Measurements from ENCODE around the gene GSTP1. TPM values are rescaled to one million over a fixed set of nuclear protein-coding genes. Genes with fewer than 3 reads are reported as not detected.

Gene GSTP1
- total RNA-seq, 4 donors from 2014 or later = 410 to 885 (median 651) TPM

DNA sequence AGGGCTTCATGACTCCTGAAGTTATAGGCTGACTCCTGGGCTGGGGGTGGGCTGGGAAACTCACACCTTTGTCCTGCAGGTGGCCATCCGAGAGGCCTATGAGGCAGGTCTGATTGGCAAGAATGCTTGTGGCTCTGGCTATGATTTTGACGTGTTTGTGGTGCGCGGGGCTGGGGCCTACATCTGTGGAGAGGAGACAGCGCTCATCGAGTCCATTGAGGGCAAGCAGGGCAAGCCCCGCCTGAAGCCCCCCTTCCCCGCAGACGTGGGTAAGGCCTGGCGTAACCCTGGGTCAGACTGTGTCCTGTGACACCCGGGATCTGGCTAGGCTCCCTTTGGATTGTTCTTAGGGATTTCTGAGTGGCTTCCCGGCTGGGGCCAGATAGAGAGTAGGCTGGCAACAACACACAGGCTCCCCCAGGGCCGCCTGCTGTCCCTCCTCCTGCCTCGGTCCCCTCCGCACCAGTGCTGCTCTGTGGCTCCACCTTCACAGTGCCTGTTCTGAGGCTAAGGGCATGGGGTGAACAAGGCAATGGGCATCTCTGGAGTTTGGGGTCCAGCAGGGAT, 26.8 kb downstream of the GSTP1 start:
- H3K27me3 ChIP-seq = no peaks in the 10 kb centered on the region
- H3K36me3 ChIP-seq = no peaks in the 10 kb centered on the region
- no peak overlapping the region for H3K4me3 ChIP-seq
- no peaks in the 10 kb centered on the region for H3K9me3 ChIP-seq
- H3K4me1 ChIP-seq = peaks cover 7 to 8% of the 10 kb centered on the region in 2 donors
- H3K27ac ChIP-seq = no peak overlapping the region
- intact Hi-C loops (cut with DNase I; ENCODE audit: low total_unique reads) = no loop called here
- DNase-seq = no peak
- no peak for TF ChIP-seq POLR2A (IDR thresholded peaks at IDR 0.05)
- TF ChIP-seq, protein P1, sequence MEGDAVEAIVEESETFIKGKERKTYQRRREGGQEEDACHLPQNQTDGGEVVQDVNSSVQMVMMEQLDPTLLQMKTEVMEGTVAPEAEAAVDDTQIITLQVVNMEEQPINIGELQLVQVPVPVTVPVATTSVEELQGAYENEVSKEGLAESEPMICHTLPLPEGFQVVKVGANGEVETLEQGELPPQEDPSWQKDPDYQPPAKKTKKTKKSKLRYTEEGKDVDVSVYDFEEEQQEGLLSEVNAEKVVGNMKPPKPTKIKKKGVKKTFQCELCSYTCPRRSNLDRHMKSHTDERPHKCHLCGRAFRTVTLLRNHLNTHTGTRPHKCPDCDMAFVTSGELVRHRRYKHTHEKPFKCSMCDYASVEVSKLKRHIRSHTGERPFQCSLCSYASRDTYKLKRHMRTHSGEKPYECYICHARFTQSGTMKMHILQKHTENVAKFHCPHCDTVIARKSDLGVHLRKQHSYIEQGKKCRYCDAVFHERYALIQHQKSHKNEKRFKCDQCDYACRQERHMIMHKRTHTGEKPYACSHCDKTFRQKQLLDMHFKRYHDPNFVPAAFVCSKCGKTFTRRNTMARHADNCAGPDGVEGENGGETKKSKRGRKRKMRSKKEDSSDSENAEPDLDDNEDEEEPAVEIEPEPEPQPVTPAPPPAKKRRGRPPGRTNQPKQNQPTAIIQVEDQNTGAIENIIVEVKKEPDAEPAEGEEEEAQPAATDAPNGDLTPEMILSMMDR (IDR thresholded peaks at IDR 0.05) = no peak

DNA sequence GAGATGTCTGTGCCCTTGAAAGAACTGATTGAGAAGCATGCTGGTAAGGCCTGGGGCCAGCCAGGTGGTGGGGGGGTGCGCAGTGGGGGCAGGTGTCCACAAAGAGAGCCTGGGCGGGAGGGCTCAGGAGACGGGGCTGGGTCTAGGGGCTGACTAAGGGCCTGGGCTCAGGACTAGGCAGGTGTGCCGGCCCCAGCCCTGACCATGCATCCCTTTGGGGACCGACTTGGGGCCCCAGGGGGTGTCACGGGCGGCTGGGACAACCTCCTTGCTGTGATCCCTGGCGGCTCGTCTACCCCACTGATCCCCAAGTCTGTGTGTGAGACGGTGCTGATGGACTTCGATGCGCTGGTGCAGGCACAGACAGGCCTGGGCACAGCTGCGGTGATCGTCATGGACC, 27.6 kb downstream of the GSTP1 start:
- TF ChIP-seq POLR2A (IDR thresholded peaks at IDR 0.05) = no peak
- TF ChIP-seq, protein P1 (IDR thresholded peaks at IDR 0.05) = no peak
- intact Hi-C loops (cut with DNase I; ENCODE audit: low total_unique reads) = no loop called here
- DNase-seq = no peak

DNA sequence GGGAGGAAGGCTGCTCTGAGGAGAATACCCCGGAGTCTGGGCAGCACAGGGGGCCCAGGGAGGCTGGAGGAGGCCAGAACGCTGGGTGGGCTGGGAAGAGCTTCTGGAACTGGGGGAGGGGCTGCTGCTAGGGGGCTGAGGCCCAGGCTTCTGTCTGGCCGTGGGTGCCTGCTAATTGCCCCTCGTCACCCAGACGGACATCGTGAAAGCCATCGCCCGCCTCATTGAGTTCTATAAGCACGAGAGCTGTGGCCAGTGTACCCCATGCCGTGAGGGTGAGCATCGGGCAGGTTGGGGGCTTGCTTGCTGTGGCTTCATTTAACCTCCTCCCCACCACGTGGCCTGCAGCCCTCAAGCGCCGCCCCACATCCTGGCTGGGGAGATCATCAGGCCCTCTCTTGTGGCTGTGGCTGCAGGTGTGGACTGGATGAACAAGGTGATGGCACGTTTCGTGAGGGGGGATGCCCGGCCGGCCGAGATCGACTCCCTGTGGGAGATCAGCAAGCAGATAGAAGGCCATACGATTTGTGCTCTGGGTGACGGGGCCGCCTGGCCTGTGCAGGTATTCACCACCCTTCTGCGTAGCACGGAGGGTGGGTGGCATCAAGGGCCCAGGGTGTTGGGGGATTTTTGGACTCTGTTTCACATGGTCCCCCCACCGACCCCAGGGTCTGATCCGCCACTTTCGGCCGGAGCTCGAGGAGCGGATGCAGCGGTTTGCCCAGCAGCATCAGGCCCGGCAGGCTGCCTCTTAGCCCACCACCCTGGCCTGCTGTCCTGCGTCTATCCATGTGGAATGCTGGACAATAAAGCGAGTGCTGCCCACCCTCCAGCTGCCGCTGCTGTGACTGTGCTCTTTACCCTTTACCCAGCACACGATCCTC, 28.3 kb downstream of the GSTP1 start:
- TF ChIP-seq POLR2A (IDR thresholded peaks at IDR 0.05) = no peak
- TF ChIP-seq, protein P1 (IDR thresholded peaks at IDR 0.05) = no peak
- no peak for DNase-seq

More for the DNA sequence above, 27.6 kb downstream of the GSTP1 start:
- Histone ChIP-seq H3K4me3 (no peak overlapping the region), H3K27ac (no peak overlapping the region), H3K27me3 (no peaks in the 10 kb centered on the region), H3K4me1 (peaks cover 7 to 8% of the 10 kb centered on the region in 2 donors), H3K9me3 (no peaks in the 10 kb centered on the region), H3K36me3 (no peaks in the 10 kb centered on the region)

DNA sequence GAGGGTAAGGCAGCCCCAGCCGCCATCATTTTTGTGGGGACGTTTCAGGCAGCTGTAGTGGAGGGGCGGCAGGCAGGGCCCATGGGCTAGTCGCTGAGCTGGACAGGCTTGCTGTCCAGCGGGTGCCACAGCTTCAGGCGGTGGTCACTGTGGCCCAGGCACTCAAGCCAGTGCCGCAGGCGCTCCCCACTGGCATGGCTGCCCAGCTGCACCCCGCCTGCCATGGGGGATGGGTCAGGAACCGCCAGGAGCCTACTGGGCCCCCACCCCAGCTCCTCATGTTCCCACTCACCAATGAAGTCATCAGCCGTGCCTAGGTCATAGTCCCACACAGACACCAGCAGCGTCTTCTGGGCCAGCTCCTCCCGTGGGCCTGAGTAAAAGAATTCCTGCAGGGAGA, 29.1 kb downstream of the GSTP1 start:
- no peaks in the 10 kb centered on the region for H3K27me3 ChIP-seq
- TF ChIP-seq, protein P1 (IDR thresholded peaks at IDR 0.05) = no peak
- TF ChIP-seq POLR2A (IDR thresholded peaks at IDR 0.05) = no peak
- no peaks in the 10 kb centered on the region for H3K36me3 ChIP-seq

More for the DNA sequence above, 28.3 kb downstream of the GSTP1 start:
- H3K27ac ChIP-seq = no peak overlapping the region
- peaks cover 7 to 8% of the 10 kb centered on the region in 2 donors for H3K4me1 ChIP-seq
- H3K4me3 ChIP-seq = no peak overlapping the region
- H3K36me3 ChIP-seq = no peaks in the 10 kb centered on the region
- intact Hi-C loops (cut with DNase I; ENCODE audit: low total_unique reads) = no loop called here
- H3K27me3 ChIP-seq = no peaks in the 10 kb centered on the region
- no peaks in the 10 kb centered on the region for H3K9me3 ChIP-seq

More for the DNA sequence above, 29.1 kb downstream of the GSTP1 start:
- Histone ChIP-seq H3K4me1 (peaks cover 2% of the 10 kb centered on the region in 2 donors), H3K27ac (no peak overlapping the region), H3K9me3 (no peaks in the 10 kb centered on the region), H3K4me3 (no peak overlapping the region)
- intact Hi-C loops (cut with DNase I; ENCODE audit: low total_unique reads) = no loop called here
- DNase-seq = no peak

All from uterus (tissue), 4 donors.